Mesangial cell (primary cell): ENCODE results near the gene GORAB. TPM values are rescaled to one million over a fixed set of nuclear protein-coding genes. Genes with fewer than 3 reads are reported as not detected.

Source experiments
- total RNA-seq: library from RNA; depleted of rRNA; stranded (reverse); fragments of >200 nt; gene quantifications from 2 replicates; pipeline ENCODE4 v1.2.3, GENCODE V29; 2015

GORAB gene, protein sequence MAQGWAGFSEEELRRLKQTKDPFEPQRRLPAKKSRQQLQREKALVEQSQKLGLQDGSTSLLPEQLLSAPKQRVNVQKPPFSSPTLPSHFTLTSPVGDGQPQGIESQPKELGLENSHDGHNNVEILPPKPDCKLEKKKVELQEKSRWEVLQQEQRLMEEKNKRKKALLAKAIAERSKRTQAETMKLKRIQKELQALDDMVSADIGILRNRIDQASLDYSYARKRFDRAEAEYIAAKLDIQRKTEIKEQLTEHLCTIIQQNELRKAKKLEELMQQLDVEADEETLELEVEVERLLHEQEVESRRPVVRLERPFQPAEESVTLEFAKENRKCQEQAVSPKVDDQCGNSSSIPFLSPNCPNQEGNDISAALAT
- 3.4 and 3.5 TPM in 2 replicates for total RNA-seq

DNA sequence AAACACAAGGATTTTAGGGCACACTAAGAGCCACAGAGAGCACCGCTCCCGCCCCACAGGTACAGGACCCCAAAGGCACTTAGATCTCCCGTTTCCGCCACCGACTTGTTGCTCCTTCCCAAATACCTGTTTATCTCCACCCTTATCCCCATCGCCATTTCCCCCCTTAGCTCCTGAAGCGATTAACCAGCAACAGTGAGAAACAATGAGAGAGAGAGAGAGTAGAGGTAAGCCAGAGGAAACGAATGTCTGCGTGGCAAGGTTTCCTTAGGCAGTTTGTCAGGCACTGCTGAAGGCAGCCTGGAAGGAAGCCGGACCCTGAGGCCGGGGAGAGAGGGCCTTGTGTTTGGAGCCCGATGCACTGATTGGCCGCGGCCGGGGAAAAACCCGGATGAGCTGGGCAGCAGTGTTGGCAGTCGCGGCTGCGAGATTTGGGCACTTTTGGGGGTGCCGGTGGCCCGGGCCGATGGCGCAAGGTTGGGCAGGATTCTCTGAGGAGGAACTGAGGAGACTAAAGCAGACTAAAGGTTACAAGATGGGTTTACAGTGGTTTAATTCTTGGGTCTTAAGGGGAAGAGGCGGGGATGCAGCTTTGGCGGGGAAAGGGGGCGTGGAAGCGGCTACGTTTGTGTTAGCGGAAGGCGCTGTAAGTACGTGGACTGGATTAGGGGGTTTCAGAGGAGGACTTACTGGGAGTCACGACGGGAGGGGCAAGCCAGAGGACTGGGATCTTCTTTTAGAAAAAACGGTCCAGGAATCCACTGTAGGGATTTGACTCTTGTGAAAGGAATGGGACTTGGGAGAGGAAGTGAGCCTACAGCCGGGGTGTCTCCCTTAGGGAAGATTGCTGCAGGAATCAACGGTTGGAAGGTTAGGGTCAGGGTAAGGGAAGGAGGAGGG, at the start of gene GORAB:
Gene GORAB, plus strand, starts transcription at position 409 of the 900 bp plus-strand sequence. Its CDS starts 58 bp downstream, at position 467.

Other genes starting within 250 kb of the GORAB start
- 2.2 and 7.0 TPM in 2 replicates for gene PRRX1, start 132.0 kb downstream of the GORAB start, total RNA-seq